Ureter (tissue), 1 donor: ENCODE data around the gene SLIT3. TPM values are rescaled to one million over a fixed set of nuclear protein-coding genes. Genes with fewer than 3 reads are reported as not detected.

Experiments
- DNase-seq: peaks from one replicate; pipeline ENCODE4 v3.0.0-alpha.2; 2020; ENCODE audit warnings: low spot score
- total RNA-seq: library from RNA; stranded (reverse); gene quantifications from one replicate; pipeline ENCODE4 v1.2.4, GENCODE V29; 2023
- donor health status: DM: yes; HTN: yes; CAD: no.

SLIT3 gene
- total RNA-seq, 1 donor from 2014 or later, result 67.0 TPM

- DNase-seq, result peak; percentile 27
These were observed 554.6 kb downstream of the SLIT3 start for GRCh38 chr5:168746126-168746892.

- DNase-seq, result peak; percentile 14
These were observed 557.3 kb downstream of the SLIT3 start for GRCh38 chr5:168743617-168744016.

- peak; percentile 3 for DNase-seq
These were observed 558.6 kb downstream of the SLIT3 start for GRCh38 chr5:168742311-168742710.

- DNase-seq, result no peak
These were observed 560.1 kb downstream of the SLIT3 start for GRCh38 chr5:168740811-168741213.

GRCh38 chr5:168740092-168740800 lies 560.7 kb downstream of the SLIT3 start:
- peak; percentile 22 for DNase-seq

- DNase-seq, result no peak
These were observed 563.9 kb downstream of the SLIT3 start for GRCh38 chr5:168737066-168737465.

GRCh38 chr5:168736281-168736831 lies 564.6 kb downstream of the SLIT3 start:
- DNase-seq, result no peak

GRCh38 chr5:168734620-168735300 lies 566.2 kb downstream of the SLIT3 start:
- DNase-seq, result no peak

- no peak for DNase-seq
These were observed 566.8 kb downstream of the SLIT3 start for GRCh38 chr5:168734119-168734518.

- DNase-seq, result no peak
These were observed 572.3 kb downstream of the SLIT3 start for GRCh38 chr5:168728546-168729211.

- DNase-seq, result no peak
These were observed 573.4 kb downstream of the SLIT3 start for GRCh38 chr5:168727547-168727946.

- DNase-seq, result no peak
These were observed 574.6 kb downstream of the SLIT3 start for GRCh38 chr5:168726342-168726741.

- no peak for DNase-seq
These were observed 576.7 kb downstream of the SLIT3 start for GRCh38 chr5:168724227-168724626.

- no peak for DNase-seq
These were observed 577.9 kb downstream of the SLIT3 start for GRCh38 chr5:168723037-168723436.

- DNase-seq, result no peak
These were observed 579.0 kb downstream of the SLIT3 start for GRCh38 chr5:168721966-168722365.

GRCh38 chr5:168721002-168721753 lies 579.8 kb downstream of the SLIT3 start:
- no peak for DNase-seq

GRCh38 chr5:168720575-168720974 lies 580.4 kb downstream of the SLIT3 start:
- DNase-seq, result no peak

GRCh38 chr5:168714046-168714445 lies 586.9 kb downstream of the SLIT3 start:
- DNase-seq, result peak; percentile 18

GRCh38 chr5:168713051-168713450 lies 587.9 kb downstream of the SLIT3 start:
- DNase-seq, result peak; percentile 28

- DNase-seq, result peak; percentile 37
These were observed 588.5 kb downstream of the SLIT3 start for GRCh38 chr5:168712280-168712924.
